PC-3 (cell line): ENCODE measurements around the gene TTC39B.

Source experiments
- EZH2 ChIP-seq: fragments of 300-600 bp; sonication (generic); IDR thresholded peaks from one replicate; pipeline ENCODE4 v1.6.1; 2017; ENCODE audit warnings: antibody characterized with exemption, mild to moderate bottlenecking, low read length; ENCODE audit not compliant: unreplicated experiment
- EZH2phosphoT487 ChIP-seq: fragments of 300-600 bp; sonication (generic); IDR thresholded peaks from 2 replicates; pipeline ENCODE4 v1.6.1; 2018; ENCODE audit warnings: mild to moderate bottlenecking, antibody characterized with exemption, low read length, borderline replicate concordance
- TF ChIP-seq, protein P1 (sequence below): fragments of 300-600 bp; sonication (generic); conservative IDR thresholded peaks from 2 replicates; pipeline ENCODE4 v1.5.1; 2017; ENCODE audit warnings: antibody characterized with exemption, low read depth, mild to moderate bottlenecking, low read length

DNA sequence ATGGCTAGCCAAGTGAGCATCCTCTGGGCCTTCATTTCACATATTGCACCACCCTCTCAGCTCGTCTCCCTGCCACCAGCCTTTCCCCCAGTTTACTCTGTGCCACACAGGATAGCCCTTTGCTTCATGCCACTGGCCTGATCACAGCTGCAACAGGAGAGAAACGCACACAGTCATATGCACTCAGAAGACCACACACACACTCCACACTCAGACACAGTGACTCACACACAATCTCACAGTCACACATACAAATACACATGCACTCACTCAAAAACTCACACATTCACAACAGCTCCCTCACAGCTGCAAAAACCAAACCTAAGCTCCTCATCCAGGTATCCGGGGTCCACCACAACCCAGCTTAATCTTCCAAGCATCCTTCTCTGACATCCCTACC lies 38.7 kb downstream of the TTC39B start:
- TF ChIP-seq, protein P1, sequence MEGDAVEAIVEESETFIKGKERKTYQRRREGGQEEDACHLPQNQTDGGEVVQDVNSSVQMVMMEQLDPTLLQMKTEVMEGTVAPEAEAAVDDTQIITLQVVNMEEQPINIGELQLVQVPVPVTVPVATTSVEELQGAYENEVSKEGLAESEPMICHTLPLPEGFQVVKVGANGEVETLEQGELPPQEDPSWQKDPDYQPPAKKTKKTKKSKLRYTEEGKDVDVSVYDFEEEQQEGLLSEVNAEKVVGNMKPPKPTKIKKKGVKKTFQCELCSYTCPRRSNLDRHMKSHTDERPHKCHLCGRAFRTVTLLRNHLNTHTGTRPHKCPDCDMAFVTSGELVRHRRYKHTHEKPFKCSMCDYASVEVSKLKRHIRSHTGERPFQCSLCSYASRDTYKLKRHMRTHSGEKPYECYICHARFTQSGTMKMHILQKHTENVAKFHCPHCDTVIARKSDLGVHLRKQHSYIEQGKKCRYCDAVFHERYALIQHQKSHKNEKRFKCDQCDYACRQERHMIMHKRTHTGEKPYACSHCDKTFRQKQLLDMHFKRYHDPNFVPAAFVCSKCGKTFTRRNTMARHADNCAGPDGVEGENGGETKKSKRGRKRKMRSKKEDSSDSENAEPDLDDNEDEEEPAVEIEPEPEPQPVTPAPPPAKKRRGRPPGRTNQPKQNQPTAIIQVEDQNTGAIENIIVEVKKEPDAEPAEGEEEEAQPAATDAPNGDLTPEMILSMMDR, result no peak
- TF ChIP-seq EZH2, result no peak
- no peak for TF ChIP-seq EZH2phosphoT487
